Endothelial cell of coronary artery (primary cell): ENCODE results near the gene SIMC1. TPM values are rescaled to one million over a fixed set of nuclear protein-coding genes. Genes with fewer than 3 reads are reported as not detected.

ENCODE experiments used
- total RNA-seq: library from RNA; depleted of rRNA; stranded (reverse); fragments of >200 nt; gene quantifications from 2 replicates; pipeline ENCODE4 v1.2.3, GENCODE V29; 2014

Gene SIMC1
- 2.2 and 3.6 TPM in 2 replicates for total RNA-seq

DNA sequence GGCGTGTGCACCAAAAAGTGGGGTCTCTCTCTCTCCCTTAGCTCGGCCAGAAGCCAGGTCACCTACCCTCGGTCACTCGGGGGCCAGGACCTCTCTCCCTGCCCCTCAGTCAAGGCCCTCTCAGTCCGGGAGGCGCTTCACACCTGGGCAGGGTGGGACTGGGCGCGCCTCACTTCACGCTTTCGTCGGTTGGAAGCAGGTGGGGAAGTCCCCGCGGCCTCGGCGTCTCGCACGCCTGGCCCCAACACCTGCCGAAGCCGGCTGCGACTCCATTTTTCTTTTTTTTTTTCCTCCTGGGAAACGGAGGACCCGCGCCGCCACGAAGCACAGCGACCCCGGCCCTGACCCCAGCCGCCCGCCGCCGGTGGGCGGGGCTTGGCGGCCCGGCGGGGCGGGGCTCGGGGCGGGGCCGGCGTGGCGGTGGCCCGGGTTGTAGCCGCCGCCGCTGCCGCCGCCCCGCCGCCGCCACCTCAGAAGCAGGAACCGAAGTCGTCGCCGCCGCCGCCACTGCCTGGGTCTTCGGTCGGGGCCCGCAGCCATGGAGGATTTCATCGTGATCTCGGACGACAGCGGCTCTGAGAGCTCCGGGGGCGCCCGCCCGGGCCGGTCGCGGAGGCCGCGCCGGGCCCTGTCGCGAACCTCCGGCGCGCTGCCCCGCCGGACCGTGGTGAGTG lies at the start of gene SIMC1:
Gene SIMC1 (plus strand): TSS at position 454 of the 674 bp plus-strand sequence. CDS start 85 bp downstream, at position 539.

DNA sequence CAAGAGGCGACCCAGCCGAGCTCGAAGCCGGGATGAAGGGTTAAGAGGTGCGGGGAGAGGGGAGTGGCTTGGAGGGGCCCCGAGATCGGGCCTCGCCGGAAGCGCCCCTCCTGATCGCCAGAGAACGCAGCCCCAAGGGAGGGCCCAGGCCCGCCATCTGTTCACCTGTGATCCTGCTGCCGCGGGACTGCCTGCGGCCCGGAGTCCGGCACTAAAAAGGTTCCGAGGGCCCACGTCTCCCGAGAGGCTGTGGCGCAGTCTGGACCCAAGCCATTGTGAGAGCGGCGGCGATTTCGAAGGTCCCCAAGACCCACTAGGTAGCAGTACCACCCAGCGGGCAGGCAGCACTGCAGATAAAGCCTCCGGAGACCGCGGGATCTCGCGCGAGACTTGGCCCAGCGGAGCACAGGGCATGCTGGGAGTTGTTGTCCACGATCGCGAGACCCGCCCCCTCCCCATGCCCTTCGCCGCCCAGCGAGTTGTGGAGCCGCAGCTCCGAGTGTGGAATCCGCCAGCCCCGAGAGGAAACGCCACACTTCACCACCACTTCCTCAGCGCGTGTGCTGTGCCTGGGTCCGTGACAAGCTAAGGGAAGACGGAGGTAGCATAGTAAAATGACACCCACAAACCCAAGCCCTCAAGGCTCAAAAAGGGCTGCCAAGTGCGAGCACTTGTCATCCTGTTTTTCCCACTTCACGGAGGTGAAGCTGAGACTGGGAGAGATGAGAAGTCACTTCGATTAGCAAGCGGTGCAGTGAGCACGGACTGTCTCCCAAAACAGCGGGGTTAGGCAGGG lies 123.4 kb downstream of the SIMC1 start, which contains the start of gene KIAA1191:
Gene KIAA1191 (minus strand): TSS at position 328 of the 796 bp plus-strand sequence. CDS start 2,256 bp downstream, outside the sequence.

DNA sequence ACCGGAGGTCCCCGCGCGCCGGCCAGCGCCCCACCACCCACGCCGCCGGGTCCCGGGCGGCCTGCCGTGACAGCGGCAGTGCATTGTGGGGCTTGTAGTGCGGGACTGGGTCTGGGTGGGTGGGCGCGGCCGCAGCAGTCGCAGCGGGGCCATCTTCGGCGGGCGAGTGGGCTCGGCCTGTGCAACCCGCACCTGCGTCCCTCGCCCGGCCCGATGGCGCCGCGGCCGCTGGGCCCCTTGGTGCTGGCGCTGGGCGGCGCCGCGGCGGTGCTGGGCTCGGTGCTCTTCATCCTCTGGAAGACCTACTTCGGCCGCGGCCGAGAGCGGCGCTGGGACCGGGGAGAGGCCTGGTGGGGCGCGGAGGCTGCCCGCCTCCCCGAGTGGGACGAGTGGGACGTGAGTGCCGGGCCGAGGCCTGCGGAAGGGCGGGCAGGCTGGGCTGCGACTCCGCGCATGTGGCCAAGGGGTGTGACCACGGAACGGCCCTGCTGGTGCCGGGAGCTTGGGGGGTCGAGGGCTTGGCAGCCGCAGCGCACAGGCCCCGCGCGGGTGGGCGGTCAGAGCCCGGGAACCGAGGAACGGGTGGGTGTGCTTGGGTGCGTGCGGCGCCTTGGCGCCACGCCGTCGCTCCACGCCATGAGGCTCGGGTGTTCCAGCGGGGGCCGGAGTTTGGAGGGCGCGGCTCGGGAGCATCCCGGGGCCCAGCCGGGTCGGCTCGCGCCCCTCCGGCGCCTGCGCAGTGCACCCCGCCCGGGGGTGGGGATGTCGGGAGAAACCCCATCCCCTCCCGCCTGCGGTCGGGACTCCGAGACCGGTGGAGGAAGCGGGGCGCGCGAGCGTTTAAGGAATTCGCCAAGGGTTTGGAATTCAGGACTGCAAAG lies 127.4 kb downstream of the SIMC1 start, which contains the start of gene ARL10:
Gene ARL10 (plus strand): TSS at position 137 of the 881 bp plus-strand sequence. CDS start 77 bp downstream, at position 214.

DNA sequence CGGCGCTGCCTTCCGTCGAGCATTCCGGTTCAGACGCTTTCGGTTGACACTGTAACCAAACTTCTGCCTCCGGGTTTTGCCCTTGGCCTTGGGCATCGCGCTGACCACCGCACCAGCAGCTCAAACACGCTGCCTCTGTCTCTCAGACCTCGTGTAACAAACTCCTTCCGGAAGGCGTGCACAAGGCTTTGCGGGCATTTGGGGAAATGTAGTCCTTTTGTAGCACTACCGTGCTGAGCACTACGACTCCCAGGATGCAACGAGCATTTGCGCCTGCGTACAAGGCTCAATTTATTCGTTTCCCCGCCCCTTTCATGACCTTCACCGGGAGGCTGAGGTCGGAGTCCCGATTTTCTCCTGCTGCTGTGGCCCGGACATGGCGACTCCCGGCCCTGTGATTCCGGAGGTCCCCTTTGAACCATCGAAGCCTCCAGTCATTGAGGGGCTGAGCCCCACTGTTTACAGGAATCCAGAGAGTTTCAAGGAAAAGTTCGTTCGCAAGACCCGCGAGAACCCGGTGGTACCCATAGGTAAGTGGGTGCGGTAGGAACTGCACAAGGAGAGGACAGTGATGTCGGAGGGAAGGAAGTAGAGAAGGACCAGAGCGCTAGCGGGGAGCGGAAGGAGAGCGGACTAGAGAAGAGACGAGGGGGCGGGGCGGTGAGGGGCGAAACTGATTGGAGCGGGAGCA lies 150.4 kb downstream of the SIMC1 start, which contains the start of the genes HIGD2A and NOP16:
Gene HIGD2A (plus strand): TSS at position 308 of the 691 bp plus-strand sequence. CDS start 69 bp downstream, at position 377.
Gene NOP16 (minus strand): TSS at position 155 of the 691 bp plus-strand sequence. CDS start 59 bp downstream, at position 96.

Other genes starting within 250 kb of the SIMC1 start
- gene KIAA1191, start 123.3 kb downstream of the SIMC1 start, total RNA-seq, result 65.6 and 77.7 TPM in 2 replicates
- 6.1 and 16.4 TPM in 2 replicates for gene ARL10, start 127.1 kb downstream of the SIMC1 start, total RNA-seq
- 27.9 and 42.7 TPM in 2 replicates for gene NOP16, start 150.2 kb downstream of the SIMC1 start, total RNA-seq
- 24.7 and 28.1 TPM in 2 replicates for gene HIGD2A, start 150.3 kb downstream of the SIMC1 start, total RNA-seq
- 123 and 142 TPM in 2 replicates for gene CLTB, start 178.1 kb downstream of the SIMC1 start, total RNA-seq
- gene FAF2, start 210.0 kb downstream of the SIMC1 start, total RNA-seq, result 34.9 and 36.1 TPM in 2 replicates